ENCODE results near the gene HOXA3. TPM values are rescaled to one million over a fixed set of nuclear protein-coding genes. Genes with fewer than 3 reads are reported as not detected.

Gene HOXA3
- total RNA-seq, 1 donor from 2014 or later = 2.4 TPM

DNA sequence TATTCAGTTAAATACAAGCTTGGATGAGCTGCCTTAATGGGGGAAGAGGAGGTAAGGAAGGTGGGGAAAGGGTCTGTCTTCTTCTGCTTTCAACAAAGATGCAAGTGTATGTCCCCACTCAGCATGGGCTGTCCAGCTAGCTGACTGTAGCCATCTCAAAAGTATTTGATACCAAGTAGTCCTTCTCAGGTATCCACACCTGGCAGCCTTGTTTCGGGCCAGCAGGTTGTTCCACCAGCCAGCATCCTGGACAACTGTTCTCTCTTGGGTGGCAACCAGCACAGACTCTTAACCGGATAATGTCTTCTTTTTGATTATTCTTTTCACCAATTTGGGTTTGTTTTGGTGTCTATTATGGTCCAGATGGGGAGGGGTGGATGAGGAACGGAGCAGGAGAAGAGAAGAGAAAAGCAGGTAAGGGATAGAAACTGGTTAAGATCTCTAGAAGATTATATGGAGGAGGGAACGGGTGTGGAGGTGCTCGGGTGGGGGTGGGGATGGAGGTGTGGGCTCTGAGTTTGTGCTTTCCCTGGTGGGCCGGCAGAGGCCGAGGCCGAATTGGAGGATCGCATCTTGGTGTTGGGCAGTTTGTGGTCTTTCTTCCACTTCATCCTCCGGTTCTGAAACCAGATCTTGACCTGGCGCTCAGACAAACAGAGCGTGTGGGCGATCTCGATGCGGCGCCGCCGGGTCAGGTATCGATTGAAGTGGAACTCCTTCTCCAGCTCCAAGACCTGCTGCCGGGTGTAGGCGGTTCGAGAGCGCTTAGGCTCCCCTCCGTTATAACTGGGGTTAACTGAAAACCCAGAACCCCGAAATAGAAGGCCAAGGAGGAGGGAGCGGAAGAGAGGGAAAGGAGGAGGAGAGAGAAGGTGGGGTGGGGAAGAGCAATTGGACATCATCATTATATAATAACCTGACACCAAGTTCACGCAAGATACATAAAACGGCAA lies 23.3 kb downstream of the HOXA3 start:
- no peak for DNase-seq

- DNase-seq = peak; percentile 92
Observed at GRCh38 chr7:27128034-27128433, 24.3 kb downstream of the HOXA3 start.

DNA sequence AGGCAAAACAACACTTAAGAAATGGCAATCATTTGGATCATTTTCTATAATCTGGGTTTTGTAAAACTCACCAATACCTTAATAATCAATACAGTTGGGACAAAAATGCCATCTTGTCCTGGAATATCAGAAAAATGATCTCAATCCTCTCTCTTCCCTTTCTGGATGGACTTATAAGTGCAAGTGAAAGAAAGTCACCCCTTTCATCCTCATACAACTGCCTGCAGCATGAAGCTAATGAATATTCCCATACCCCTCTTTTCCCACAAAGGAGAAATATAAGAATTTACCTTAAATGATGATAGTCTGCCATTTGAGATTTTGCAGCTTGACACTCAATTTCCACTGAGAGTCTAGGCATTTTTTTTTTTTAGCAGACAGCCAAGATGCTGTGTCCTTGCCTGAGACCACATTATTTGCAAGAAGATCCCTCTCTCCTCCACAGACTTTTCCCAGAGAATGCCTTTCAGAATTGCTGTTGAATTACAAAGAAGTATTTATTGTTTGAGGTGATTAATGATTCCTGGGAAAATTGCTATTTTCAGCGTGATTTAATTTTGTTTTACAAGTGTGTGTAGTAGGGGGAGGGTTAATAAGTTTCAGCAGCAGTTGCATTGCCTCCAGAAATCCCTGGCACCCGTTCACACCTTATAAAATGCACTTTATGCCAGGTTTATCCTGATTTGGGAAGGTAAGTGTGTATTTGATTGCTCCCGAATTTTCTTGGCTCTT lies 25.6 kb downstream of the HOXA3 start:
- DNase-seq = no peak

GRCh38 chr7:27125986-27126394 lies 26.4 kb downstream of the HOXA3 start:
- no peak for DNase-seq

DNA sequence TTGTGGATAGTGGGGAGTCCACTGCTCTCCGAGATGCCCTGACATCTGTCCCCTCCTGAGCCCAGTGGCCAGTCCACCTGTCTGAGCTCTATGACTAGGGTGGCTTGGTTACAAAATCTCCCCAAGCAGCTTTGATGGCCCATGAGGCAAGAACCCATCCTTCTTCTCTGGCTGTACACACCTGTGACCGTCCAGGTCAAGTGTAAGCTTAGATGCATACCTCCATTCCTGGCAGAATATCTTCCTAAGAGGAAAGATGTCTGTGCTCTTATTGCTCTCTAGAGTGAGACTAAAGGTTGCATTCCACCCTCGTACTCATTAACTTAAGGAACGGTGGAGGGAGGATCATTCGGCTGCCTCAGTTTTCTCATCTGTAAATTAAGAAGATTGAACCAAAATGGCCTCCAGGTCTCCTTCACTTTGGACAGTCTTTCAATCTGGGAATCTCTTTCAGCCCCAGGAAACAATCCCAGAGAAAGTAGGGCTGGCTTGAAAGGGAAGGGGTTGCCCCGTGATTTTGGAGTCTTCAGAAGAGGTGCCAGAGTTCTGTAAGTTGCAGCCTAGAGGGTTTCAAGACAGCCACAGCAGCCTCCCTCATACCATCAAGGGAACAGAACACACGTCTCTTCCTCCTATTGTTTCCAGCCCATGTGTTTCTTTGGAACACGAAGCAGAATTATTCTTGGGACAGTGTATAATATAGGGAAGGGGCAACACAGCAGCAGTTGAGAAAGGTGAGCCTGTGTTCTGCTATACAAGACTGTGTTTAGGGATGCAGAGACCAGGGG lies 27.3 kb downstream of the HOXA3 start:
- no peak for DNase-seq

- no peak for DNase-seq
Observed at GRCh38 chr7:27124096-27124901, 28.1 kb downstream of the HOXA3 start.

DNA sequence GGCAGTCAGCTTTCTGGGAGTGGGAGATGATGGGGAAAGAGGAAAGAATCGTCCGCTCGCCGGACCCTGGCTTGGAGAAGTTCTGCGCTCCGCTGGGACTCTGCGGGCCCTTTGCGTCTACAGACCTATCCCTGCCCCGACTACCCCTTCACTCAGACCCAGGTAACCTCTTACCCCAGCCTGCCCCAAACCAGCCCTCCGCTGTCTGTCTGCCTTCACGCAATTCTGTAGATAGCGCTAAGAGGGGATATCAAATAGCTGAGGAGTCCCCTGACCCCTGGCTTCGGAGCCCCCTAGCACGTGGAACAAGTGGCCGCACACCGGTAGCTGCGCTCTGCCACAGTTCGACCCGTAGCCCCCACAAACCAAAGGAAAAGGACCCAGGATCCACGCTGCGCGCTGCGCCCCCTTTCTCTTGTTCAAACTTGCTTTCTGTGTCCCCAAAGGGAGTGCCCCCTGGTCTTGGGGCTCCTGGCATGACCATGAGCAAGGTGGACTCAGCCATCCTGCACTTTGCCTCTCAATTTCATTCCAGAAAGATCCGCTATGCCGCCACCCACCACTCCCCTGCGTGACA lies 28.8 kb downstream of the HOXA3 start:
- no peak for DNase-seq

DNA sequence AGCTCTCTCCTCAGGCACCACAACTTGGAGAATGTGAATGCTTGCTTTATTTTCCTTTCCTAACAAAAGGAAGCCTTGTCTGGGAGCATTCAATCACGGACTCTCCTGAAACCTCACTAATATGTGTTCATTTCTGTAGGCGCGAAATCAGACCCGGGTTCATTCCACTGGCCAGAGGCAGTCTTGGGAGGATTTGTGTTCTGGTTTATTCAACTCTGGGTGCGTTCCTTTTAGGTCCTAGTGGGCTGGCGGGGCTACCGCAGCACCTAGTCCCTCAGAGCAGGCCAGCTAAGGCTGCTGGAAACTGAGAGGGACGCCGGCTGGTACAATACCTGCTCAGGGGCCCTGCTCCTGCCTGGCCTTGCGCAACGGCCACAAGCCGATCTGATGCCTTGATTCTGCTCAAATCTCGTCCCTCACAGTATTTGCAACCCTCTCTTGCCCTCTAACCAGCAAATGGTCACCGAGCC lies 29.3 kb downstream of the HOXA3 start:
- no peak for DNase-seq

- DNase-seq = no peak
Observed at GRCh38 chr7:27122077-27122910, 30.1 kb downstream of the HOXA3 start.

GRCh38 chr7:27121684-27122076 lies 30.7 kb downstream of the HOXA3 start:
- DNase-seq = no peak

DNA sequence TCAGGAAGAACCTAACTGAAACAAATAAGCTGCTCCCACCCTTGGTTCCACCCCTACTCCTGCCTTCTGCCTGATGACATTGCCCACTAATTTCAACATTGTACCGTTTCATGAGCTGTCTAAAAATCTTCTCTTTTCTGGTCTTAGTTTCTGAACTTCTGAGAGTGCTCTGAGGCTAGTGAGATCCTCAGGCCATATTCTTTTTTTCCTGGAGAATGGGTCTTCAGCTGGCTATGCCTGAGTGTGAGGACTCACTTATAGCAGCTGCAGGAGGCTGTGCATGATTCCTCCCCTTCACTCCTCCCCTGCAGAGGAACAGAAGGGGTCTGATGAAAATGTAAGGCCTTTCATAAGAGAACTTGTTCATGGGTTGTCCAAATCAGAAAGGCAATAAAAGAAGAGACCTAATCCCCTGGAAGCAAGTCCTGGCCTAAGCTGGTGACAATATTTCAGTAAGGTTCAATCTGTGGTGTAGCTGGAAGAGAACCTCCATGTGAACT lies 32.9 kb downstream of the HOXA3 start:
- no peak for DNase-seq

GRCh38 chr7:27118580-27118979 lies 33.8 kb downstream of the HOXA3 start:
- DNase-seq = no peak

DNA sequence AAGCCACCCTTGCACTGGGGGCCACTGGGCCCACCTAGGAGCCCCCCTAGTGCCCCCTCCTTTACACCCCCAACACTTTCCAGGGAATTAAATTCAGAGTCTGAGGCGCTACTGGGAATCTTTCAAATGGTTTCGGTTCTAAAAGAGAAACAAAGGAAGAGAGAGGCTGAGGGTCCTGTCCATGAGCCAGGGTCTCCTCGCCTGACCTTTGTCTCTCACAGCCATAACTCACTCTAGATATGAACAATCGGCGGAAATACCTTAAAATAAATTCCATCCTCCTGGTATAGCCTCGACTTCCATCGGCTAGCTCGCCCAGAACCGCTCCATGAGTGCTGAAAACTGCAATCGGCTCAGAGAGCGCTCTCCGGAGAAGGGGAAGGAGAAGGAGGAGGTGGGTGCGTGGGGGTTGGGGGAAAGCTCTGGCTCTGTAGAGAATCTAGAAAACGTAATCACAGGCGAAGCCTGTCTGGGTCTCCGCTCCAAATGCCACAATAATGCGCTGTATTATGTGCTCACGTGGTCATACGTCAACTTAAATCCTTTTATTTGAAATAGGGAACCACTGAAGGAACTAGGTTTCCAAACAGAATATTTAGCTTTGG lies 34.4 kb downstream of the HOXA3 start:
- DNase-seq = no peak

- no peak for DNase-seq
Observed at GRCh38 chr7:27116962-27117886, 35.2 kb downstream of the HOXA3 start.

- no peak for DNase-seq
Observed at GRCh38 chr7:27116031-27116961, 36.1 kb downstream of the HOXA3 start.

- no peak for DNase-seq
Observed at GRCh38 chr7:27115221-27116026, 37.0 kb downstream of the HOXA3 start.

DNA sequence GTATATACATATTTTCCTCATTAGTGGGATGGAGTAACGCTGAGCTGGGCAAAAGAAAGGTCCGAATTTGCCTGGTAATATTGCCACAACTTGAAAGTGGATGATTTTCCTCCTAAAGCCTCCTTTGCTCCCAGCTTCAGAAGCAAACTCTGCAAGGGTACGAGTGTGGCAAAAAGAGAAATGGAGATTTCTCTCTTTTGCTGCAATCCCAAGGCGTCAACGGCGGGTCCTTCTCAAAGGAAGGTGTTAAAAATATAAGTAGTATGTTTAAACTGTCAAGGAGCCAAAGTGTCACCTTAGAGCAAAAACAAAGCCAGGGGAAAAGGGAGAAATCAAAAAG lies 37.5 kb downstream of the HOXA3 start:
- DNase-seq = no peak
